HEK293 (cell line): ENCODE measurements around the gene RNF6.

ENCODE experiments used
- CTCF ChIA-PET: fragments of 350-600 bp; formaldehyde crosslinking; extraction: SDS; loops from one replicate; lab custom pipeline; 2021; ENCODE audit warnings: antibody characterized with exemption; lab: Yijun Ruan, JAX
- POLR2A ChIA-PET: fragments of 300-600 bp; formaldehyde crosslinking; extraction: SDS; loops from one replicate; lab custom pipeline; 2020; ENCODE audit warnings: antibody characterized with exemption, inconsistent platforms; lab: Yijun Ruan, JAX
- H3K27ac ChIP-seq: fragments of 200-500 bp; sonication (Bioruptor generic); 2 replicates; pipeline ENCODE4 v1.5.1; 2014; ENCODE audit warnings: low read depth, low read length, control low read depth, inconsistent platforms; ENCODE audit errors: extremely low read depth
- H3K36me3 ChIP-seq, 2 experiments: fragments of 200-500 bp in 1 of 2; sonication (Bioruptor generic) in 1 of 2; 1 replicate in 1 of 2; 2 replicates in 1 of 2; pipeline ENCODE4 v1.5.1; 2014 to 2017; ENCODE audit warnings: inconsistent platforms in 2 of 2, low read length in 2 of 2; ENCODE audit not compliant: control insufficient read depth in 2 of 2, insufficient read depth in 1 of 2
- H3K4me1 ChIP-seq: fragments of 200-500 bp; sonication (Bioruptor generic); 2 replicates; pipeline ENCODE4 v1.5.1; 2014; ENCODE audit warnings: mild to moderate bottlenecking, low read length, inconsistent platforms; ENCODE audit not compliant: control insufficient read depth, insufficient read depth
- H3K4me3 ChIP-seq: 2 replicates; pipeline ENCODE4 v1.5.1; 2011; ENCODE audit warnings: low read depth, mild to moderate bottlenecking, control low read depth, low read length, moderate library complexity
- H3K9me3 ChIP-seq: fragments of 200-500 bp; sonication (Bioruptor generic); 2 replicates; pipeline ENCODE4 v1.5.1; 2014; ENCODE audit warnings: low read depth, low read length, inconsistent platforms; ENCODE audit not compliant: control insufficient read depth, insufficient read depth
- MEIS1 ChIP-seq: sonication (generic); formaldehyde crosslinking; IDR thresholded peaks from 2 replicates; pipeline ENCODE4 v1.8.1; 2022; ENCODE audit warnings: missing genetic modification reagents, mild to moderate bottlenecking, borderline replicate concordance
- OVOL3 ChIP-seq: fragments of 450-650 bp; formaldehyde crosslinking; IDR thresholded peaks from 2 replicates; pipeline ENCODE4 v1.5.1; 2016; ENCODE audit warnings: missing biosample characterization, missing genetic modification characterization
- PRDM2 ChIP-seq: fragments of 450-650 bp; formaldehyde crosslinking; IDR thresholded peaks from 2 replicates; pipeline ENCODE4 v1.5.1; 2016; ENCODE audit warnings: missing biosample characterization, missing genetic modification characterization, borderline replicate concordance
- TSHZ1 ChIP-seq: fragments of 450-650 bp; formaldehyde crosslinking; IDR thresholded peaks from 2 replicates; pipeline ENCODE4 v1.5.1; 2016; ENCODE audit warnings: missing biosample characterization, missing genetic modification characterization, borderline replicate concordance
- ZBTB10 ChIP-seq: fragments of 450-650 bp; formaldehyde crosslinking; IDR thresholded peaks from 2 replicates; pipeline ENCODE4 v1.5.1; 2016; ENCODE audit warnings: missing biosample characterization, missing genetic modification characterization
- ZFP41 ChIP-seq: fragments of 450-650 bp; formaldehyde crosslinking; IDR thresholded peaks from 2 replicates; pipeline ENCODE4 v1.5.1; 2016; ENCODE audit warnings: missing biosample characterization, missing genetic modification characterization, borderline replicate concordance
- ZNF140 ChIP-seq: fragments of 450-650 bp; formaldehyde crosslinking; IDR thresholded peaks from 2 replicates; pipeline ENCODE4 v1.5.1; 2016; ENCODE audit warnings: missing biosample characterization, missing genetic modification characterization
- ZNF202 ChIP-seq: fragments of 450-650 bp; formaldehyde crosslinking; IDR thresholded peaks from 2 replicates; pipeline ENCODE4 v1.5.1; 2016; ENCODE audit warnings: missing biosample characterization, missing genetic modification characterization, borderline replicate concordance
- ZNF24 ChIP-seq: fragments of 450-650 bp; formaldehyde crosslinking; IDR thresholded peaks from 2 replicates; pipeline ENCODE4 v1.5.1; 2016; ENCODE audit warnings: missing biosample characterization, missing genetic modification characterization
- ZNF341 ChIP-seq: fragments of 450-650 bp; formaldehyde crosslinking; IDR thresholded peaks from 2 replicates; pipeline ENCODE4; 2016; ENCODE audit warnings: low read depth, missing biosample characterization, missing genetic modification characterization
- ZNF544 ChIP-seq: fragments of 450-650 bp; formaldehyde crosslinking; IDR thresholded peaks from 2 replicates; pipeline ENCODE4 v1.5.0; 2017; ENCODE audit warnings: missing biosample characterization, missing genetic modification characterization
- ZNF626 ChIP-seq: fragments of 450-650 bp; sonication (Bioruptor Pico); formaldehyde crosslinking; IDR thresholded peaks from 2 replicates; pipeline ENCODE4 v1.5.1; 2018; ENCODE audit warnings: missing biosample characterization, missing genetic modification characterization, inconsistent platforms
- ZNF658 ChIP-seq: fragments of 450-650 bp; formaldehyde crosslinking; IDR thresholded peaks from 2 replicates; pipeline ENCODE4; 2016; ENCODE audit warnings: missing biosample characterization, missing genetic modification characterization
- ZSCAN16 ChIP-seq: fragments of 450-650 bp; formaldehyde crosslinking; IDR thresholded peaks from 2 replicates; pipeline ENCODE4 v1.5.1; 2016; ENCODE audit warnings: missing biosample characterization, missing genetic modification characterization
- TF ChIP-seq, protein P1 (sequence below): fragments of 450-650 bp; formaldehyde crosslinking; IDR thresholded peaks from 2 replicates; pipeline ENCODE4 v1.5.1; 2017; ENCODE audit warnings: missing biosample characterization, missing genetic modification characterization

Gene RNF6

GRCh38 chr13:26202365-26202972 lies 19.6 kb downstream of the RNF6 start:
- Histone ChIP-seq H3K27ac (no peak overlapping the region), H3K9me3 (no peaks in the 10 kb centered on the region), H3K36me3 (peaks cover 0 to 1% of the 10 kb centered on the region in 2 experiments; a peak in 1 of 3 replicates), H3K4me1 (no peaks in the 10 kb centered on the region), H3K4me3 (no peak overlapping the region)
- ChIA-PET CTCF (interaction anchor here (0.6 to 0.7 kb wide), 3 partner anchors 18 to 517 kb away, joined by 3 to 6 read pairs (median 3); no protein-coding TSS in a partner anchor), POLR2A (no interaction called here)
- TF ChIP-seq ZNF544 (tag by site-specific recombination) = no peak
- TF ChIP-seq MEIS1 (CRISPR knock-in tag) = no peak
- TF ChIP-seq ZNF658 (tag by site-specific recombination) = no peak
- TF ChIP-seq, protein P1, sequence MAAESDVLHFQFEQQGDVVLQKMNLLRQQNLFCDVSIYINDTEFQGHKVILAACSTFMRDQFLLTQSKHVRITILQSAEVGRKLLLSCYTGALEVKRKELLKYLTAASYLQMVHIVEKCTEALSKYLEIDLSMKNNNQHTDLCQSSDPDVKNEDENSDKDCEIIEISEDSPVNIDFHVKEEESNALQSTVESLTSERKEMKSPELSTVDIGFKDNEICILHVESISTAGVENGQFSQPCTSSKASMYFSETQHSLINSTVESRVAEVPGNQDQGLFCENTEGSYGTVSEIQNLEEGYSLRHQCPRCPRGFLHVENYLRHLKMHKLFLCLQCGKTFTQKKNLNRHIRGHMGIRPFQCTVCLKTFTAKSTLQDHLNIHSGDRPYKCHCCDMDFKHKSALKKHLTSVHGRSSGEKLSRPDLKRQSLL (tag by site-specific recombination) = no peak
- no peak for TF ChIP-seq ZSCAN16 (tag by site-specific recombination)
- no peak for TF ChIP-seq ZNF24 (tag by site-specific recombination)
- no peak for TF ChIP-seq ZFP41 (tag by site-specific recombination)
- no peak for TF ChIP-seq ZNF140 (tag by site-specific recombination)
- TF ChIP-seq ZNF202 = no peak
- TF ChIP-seq OVOL3 (tag by site-specific recombination) = no peak
- no peak for TF ChIP-seq ZNF626 (tag by site-specific recombination)
- TF ChIP-seq TSHZ1 = no peak
- TF ChIP-seq PRDM2 (tag by site-specific recombination) = no peak
- TF ChIP-seq ZNF341 (tag by site-specific recombination) = no peak
- no peak for TF ChIP-seq ZBTB10
